Effector memory CD4-positive, alpha-beta T cell (primary cell): ENCODE results near the gene SETBP1.

Source experiments
- DNase-seq, 3 donors: peaks; one replicate each; pipeline ENCODE4 v3.0.0-alpha.2; 2020
- H3K27ac ChIP-seq: 2 replicates; pipeline ENCODE4 v1.7.0; 2013; ENCODE audit warnings: mild to moderate bottlenecking, low read length, moderate library complexity; ENCODE audit not compliant: insufficient read depth, poor library complexity, severe bottlenecking
- H3K27me3 ChIP-seq: replicated peaks from 2 replicates; pipeline ENCODE4 v1.7.0; 2013; ENCODE audit warnings: mild to moderate bottlenecking, low read length; ENCODE audit not compliant: insufficient read depth, control insufficient read depth, poor library complexity, severe bottlenecking
- H3K36me3 ChIP-seq: 2 replicates; pipeline ENCODE4 v1.7.0; 2013; ENCODE audit warnings: mild to moderate bottlenecking, low read length, moderate library complexity; ENCODE audit not compliant: control insufficient read depth, insufficient read depth
- H3K4me1 ChIP-seq: 2 replicates; pipeline ENCODE4 v1.7.0; 2013; ENCODE audit warnings: low read length, mild to moderate bottlenecking; ENCODE audit not compliant: control insufficient read depth, insufficient read depth, poor library complexity, severe bottlenecking
- H3K4me3 ChIP-seq: 2 replicates; pipeline ENCODE4 v1.7.0; 2013; ENCODE audit warnings: low read length, low read depth, mild to moderate bottlenecking; ENCODE audit not compliant: insufficient read depth, poor library complexity, severe bottlenecking
- H3K9me3 ChIP-seq: 2 replicates; pipeline ENCODE4 v1.7.0; 2013; ENCODE audit warnings: mild to moderate bottlenecking, low read length, moderate library complexity; ENCODE audit not compliant: control insufficient read depth

Gene SETBP1

GRCh38 chr18:44981121-44981520 is 300.4 kb downstream of the SETBP1 start:
- no peaks in the 10 kb centered on the region for H3K36me3 ChIP-seq
- no peak overlapping the region for H3K4me3 ChIP-seq
- no peaks in the 10 kb centered on the region for H3K9me3 ChIP-seq
- H3K27me3 ChIP-seq, result no peaks in the 10 kb centered on the region
- no peak overlapping the region for H3K27ac ChIP-seq
- DNase-seq, result no peak
- H3K4me1 ChIP-seq, result no peaks in the 10 kb centered on the region

DNA sequence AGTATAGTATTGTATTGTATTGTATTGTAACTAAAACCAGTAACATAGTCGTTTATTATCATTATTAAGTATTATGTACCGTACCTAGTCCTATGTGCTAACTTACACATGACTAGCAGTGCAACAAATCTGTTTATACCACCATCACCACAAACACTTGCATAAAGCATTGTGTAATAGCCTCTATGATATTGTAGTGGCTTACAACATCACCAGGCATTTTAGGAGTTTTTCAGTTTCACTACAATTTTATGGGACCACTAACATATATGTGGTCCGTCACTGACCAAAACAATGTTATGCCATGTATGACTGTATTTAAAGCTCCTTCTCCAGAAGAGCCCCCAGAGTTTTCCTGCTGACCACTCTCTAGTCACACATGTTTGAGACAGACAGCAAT is 306.2 kb downstream of the SETBP1 start:
- Histone ChIP-seq H3K4me3 (no peak overlapping the region), H3K27me3 (no peaks in the 10 kb centered on the region)
- DNase-seq, result no peak

DNA sequence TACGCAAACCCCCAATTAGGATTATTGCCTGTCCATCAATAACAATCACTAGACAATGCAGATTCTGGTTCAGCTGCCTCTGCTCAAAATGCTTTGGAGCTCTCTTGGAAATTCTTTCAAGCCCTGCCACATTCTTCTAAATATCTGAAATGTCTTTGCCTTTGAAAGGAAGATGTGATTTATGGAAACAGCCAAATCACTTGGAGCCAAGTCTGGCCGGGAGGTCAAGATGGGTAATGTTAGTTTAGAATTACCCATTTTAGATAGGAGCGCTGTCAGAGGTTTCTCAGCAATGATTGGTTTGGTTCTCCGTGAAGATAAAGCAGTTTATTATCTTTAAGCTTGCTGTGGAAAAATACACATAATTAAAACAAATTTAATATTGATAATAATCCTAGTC is 306.7 kb downstream of the SETBP1 start:
- no peaks in the 10 kb centered on the region for H3K27me3 ChIP-seq
- no peaks in the 10 kb centered on the region for H3K36me3 ChIP-seq
- H3K4me1 ChIP-seq, result no peaks in the 10 kb centered on the region
- H3K27ac ChIP-seq, result no peak overlapping the region
- no peak for DNase-seq
- no peak overlapping the region for H3K4me3 ChIP-seq
- no peaks in the 10 kb centered on the region for H3K9me3 ChIP-seq

More for the DNA sequence above, 306.2 kb downstream of the SETBP1 start:
- H3K27ac ChIP-seq, result no peak overlapping the region
- no peaks in the 10 kb centered on the region for H3K4me1 ChIP-seq
- no peaks in the 10 kb centered on the region for H3K36me3 ChIP-seq
- no peaks in the 10 kb centered on the region for H3K9me3 ChIP-seq

DNA sequence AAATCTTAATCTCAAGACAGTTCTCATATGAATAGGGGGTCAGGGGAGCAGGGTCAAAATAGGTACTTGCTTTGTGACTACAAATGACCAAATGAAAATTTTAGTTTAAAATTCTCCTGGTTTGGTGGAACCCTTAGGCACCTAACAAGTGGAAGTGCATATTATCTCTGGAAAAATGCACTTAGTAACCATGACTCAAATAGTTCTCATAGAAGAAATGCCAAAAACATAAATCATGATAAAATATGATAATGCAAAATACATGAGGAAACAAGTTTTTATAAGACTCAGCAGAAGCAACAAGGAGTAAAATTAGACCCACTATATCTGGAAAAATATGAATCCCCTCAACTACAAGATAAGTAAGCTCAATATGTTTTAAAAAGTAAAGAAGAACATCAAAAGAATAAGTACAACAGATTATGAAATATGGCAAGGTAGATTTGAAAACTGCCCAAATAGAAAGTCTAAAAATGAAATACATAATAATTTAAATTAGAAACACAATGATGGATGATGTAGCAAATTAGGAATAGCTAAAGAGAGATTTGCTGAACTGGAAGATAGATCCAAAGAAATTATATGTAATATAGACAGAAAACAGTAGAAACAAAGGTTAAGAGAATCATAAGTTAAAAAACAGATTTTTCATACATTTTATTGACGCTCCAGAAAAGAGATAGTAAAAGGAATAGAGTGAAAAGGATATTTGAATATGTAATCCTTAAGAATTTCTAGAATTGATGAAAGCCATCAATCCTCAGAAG is 308.3 kb downstream of the SETBP1 start:
- no peak for DNase-seq
- Histone ChIP-seq H3K4me3 (no peak overlapping the region), H3K27me3 (no peaks in the 10 kb centered on the region), H3K36me3 (no peaks in the 10 kb centered on the region), H3K9me3 (no peaks in the 10 kb centered on the region), H3K4me1 (no peaks in the 10 kb centered on the region), H3K27ac (no peak overlapping the region)

DNA sequence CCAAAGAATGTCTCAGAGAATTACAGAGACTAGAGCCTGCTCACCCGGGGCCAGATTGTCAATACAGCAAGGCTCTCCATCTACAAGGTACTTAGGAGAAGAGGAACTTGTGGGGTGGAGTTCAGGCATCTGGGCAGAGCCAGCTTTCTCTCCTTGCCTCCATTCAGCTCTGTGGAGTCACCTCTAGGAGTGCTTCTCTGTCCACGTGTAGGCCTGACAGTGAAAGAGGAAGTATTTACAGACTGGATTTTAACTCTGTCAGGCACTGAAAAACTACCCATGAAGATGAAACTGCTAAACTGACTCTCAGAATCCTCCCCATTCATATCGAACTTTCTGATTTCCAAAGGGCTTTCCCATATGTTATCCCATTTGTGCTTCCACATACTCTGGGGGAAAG is 315.6 kb downstream of the SETBP1 start:
- H3K9me3 ChIP-seq, result no peaks in the 10 kb centered on the region
- DNase-seq, result no peak
- no peak overlapping the region for H3K4me3 ChIP-seq
- H3K4me1 ChIP-seq, result no peaks in the 10 kb centered on the region
- no peaks in the 10 kb centered on the region for H3K27me3 ChIP-seq
- H3K27ac ChIP-seq, result no peak overlapping the region
- no peaks in the 10 kb centered on the region for H3K36me3 ChIP-seq

DNA sequence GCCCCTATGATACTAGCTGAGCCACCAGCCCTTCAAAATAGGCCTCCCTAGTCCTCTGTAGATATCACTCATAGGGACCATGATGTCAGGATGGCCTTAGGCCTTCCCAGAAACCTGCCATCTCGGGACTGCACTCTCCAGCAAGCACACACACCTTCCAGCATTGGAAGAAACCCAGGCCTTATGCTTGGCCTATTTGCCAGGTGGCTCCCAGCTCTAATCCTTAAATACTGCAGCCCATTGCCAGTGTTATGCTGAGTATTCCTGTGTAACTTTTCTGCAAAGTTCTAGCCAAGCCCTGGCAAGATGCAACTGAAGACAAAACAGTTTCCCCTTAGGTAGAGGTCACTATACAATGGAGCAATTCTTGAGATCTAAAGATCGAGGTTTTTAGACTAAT is 316.5 kb downstream of the SETBP1 start:
- H3K36me3 ChIP-seq, result no peaks in the 10 kb centered on the region
- H3K4me1 ChIP-seq, result no peaks in the 10 kb centered on the region
- DNase-seq, result no peak
- H3K4me3 ChIP-seq, result no peak overlapping the region
- H3K27me3 ChIP-seq, result no peaks in the 10 kb centered on the region
- H3K27ac ChIP-seq, result no peak overlapping the region
- no peaks in the 10 kb centered on the region for H3K9me3 ChIP-seq

GRCh38 chr18:44998360-44998759 is 317.7 kb downstream of the SETBP1 start:
- Histone ChIP-seq H3K9me3 (no peaks in the 10 kb centered on the region), H3K27ac (no peak overlapping the region), H3K36me3 (no peaks in the 10 kb centered on the region), H3K4me1 (no peaks in the 10 kb centered on the region), H3K27me3 (no peaks in the 10 kb centered on the region), H3K4me3 (no peak overlapping the region)
- DNase-seq, result no peak

GRCh38 chr18:45004546-45005080 is 323.9 kb downstream of the SETBP1 start:
- Histone ChIP-seq H3K4me1 (no peaks in the 10 kb centered on the region), H3K9me3 (no peaks in the 10 kb centered on the region), H3K27me3 (no peaks in the 10 kb centered on the region), H3K4me3 (no peak overlapping the region), H3K27ac (no peak overlapping the region), H3K36me3 (no peaks in the 10 kb centered on the region)
- no peak for DNase-seq

DNA sequence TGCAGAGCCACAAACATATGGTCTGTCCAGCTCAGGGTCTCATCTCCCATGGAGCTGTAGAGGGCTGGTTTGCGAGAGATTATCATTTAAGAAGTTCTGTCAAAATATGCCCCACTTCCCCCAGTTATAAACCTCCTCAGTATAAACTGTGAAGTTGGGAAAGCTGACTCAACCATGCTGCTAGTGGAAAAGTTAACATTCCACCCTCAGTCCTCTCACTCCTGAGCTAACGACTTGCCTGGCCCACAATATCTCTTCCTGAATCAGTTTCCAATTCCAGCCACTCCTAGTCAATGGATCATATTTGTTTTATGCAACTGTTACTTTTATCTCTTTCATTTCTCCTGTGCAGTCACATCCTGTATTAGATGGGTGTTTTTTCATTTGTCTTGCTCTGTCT is 326.2 kb downstream of the SETBP1 start:
- H3K4me1 ChIP-seq, result no peaks in the 10 kb centered on the region
- no peaks in the 10 kb centered on the region for H3K36me3 ChIP-seq
- H3K9me3 ChIP-seq, result no peaks in the 10 kb centered on the region
- no peaks in the 10 kb centered on the region for H3K27me3 ChIP-seq
- no peak overlapping the region for H3K27ac ChIP-seq
- no peak for DNase-seq
- no peak overlapping the region for H3K4me3 ChIP-seq

DNA sequence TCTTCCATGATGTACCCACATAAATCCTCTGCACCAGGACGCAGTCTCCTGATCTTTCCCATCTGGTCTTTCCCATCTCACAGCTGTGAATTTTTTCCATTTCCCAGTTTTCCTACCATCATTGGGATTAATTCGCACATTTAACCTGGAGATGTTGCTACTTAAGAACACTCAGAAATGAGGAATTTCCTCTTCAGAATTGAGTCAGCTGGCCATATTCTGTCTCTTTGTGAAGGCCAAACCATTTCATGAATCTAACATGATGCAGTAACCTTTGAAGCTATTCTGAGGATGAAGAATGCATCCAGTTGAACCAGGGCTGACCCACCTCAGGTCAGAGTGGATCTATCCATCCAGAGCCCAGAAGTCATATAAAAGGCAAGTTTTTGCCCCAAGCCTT is 326.8 kb downstream of the SETBP1 start:
- H3K4me1 ChIP-seq, result no peaks in the 10 kb centered on the region
- H3K36me3 ChIP-seq, result no peaks in the 10 kb centered on the region
- H3K27ac ChIP-seq, result no peak overlapping the region
- no peak for DNase-seq
- H3K27me3 ChIP-seq, result no peaks in the 10 kb centered on the region
- H3K4me3 ChIP-seq, result no peak overlapping the region
- no peaks in the 10 kb centered on the region for H3K9me3 ChIP-seq
